ENCODE data around the gene NFIX. TPM values are rescaled to one million over a fixed set of nuclear protein-coding genes. Genes with fewer than 3 reads are reported as not detected.

Gene NFIX
- total RNA-seq, 4 donors from 2014 or later, result 39.8 to 55.8 (median 48.2) TPM

DNA sequence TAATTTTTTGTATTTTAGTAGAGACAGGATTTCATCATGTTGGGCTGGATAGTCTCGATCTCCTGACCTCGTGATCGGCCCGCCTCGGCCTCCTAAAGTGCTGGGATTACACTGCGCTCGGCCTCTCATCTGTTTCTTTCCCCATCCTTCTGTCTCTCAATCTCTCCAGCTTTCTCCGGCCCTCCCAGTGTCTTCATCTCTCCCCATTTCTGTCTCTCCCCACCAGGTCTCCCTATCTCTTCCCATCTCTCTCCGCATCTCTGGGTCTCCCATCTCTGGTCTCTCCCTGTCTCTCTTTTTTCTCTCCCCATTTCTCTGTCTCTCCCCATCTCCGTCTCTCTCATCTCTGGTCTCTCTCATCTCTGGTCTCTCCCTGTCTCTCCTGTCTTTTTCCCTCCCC, 12.2 kb upstream of the NFIX start:
- DNase-seq (ENCODE audit: low spot score in 2 of 2), result no peak
- H3K4me1 ChIP-seq, result peaks cover 0 to 34% (median 10%) of the 10 kb centered on the region in 4 donors
- H3K27ac ChIP-seq, result peak overlapping the region in 2 of 4 donors; percentile 69 to 79
- 58 to 65% methylated on average over 10 of the region's 10 CpGs for WGBS, 2 donors
- H3K4me3 ChIP-seq, result peak overlapping the region in 2 of 4 donors; percentile 19 to 41
- TF ChIP-seq CTCF (IDR thresholded peaks at IDR 0.05) (no peak), EP300 (IDR thresholded peaks at IDR 0.05) (no peak), POLR2A (IDR thresholded peaks at IDR 0.05) (no peak)
- no peaks in the 10 kb centered on the region for H3K36me3 ChIP-seq
- no peaks in the 10 kb centered on the region for H3K9me3 ChIP-seq
- H3K27me3 ChIP-seq, result no peaks in the 10 kb centered on the region

GRCh38 chr19:12983542-12984142, 11.6 kb upstream of the NFIX start:
- peak; percentile 67 to 83 for DNase-seq (ENCODE audit: low spot score in 2 of 2)
- H3K27ac ChIP-seq, result peak overlapping the region in 1 of 4 donors; percentile 79
- no peaks in the 10 kb centered on the region for H3K36me3 ChIP-seq
- no peaks in the 10 kb centered on the region for H3K9me3 ChIP-seq
- H3K4me3 ChIP-seq, result peak overlapping the region in 1 of 4 donors; percentile 41
- TF ChIP-seq POLR2A (IDR thresholded peaks at IDR 0.05), result no peak
- TF ChIP-seq EP300 (IDR thresholded peaks at IDR 0.05), result peak in 1 of 2 donors; percentile 61
- TF ChIP-seq CTCF (IDR thresholded peaks at IDR 0.05), result peak; percentile 91 to 100 (median 99)
- H3K4me1 ChIP-seq, result peaks cover 0 to 33% (median 10%) of the 10 kb centered on the region in 4 donors
- no peaks in the 10 kb centered on the region for H3K27me3 ChIP-seq
- 9 to 18% methylated on average over 25 to 50 of the region's 51 CpGs for WGBS, 2 donors

DNA sequence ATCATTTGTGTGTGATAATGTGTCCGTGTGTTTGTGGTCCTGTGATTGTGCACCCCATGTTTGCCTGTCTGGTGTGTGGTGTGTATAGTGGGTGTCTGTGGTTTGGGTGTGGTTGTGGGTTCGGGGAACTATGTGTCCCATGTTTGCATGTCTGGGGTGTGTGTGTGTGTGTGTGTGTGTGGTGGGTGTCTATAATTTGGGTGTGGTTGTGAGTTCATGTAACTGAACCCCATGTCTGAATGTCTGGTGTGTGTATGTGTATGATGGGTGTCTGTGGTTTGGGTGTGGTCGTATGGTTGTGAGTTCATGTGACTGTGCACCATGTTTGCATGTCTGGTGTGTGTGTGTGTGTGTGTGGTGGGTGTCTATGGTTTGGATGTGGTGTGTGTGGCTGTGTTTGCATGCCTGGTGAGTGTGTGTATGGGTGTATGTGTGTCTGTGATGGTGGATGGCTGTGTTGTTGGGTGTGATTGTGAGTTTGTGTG, 11.1 kb upstream of the NFIX start:
- Histone ChIP-seq H3K36me3 (no peaks in the 10 kb centered on the region), H3K27ac (peak overlapping the region in 2 of 4 donors; percentile 38 to 67), H3K4me1 (peaks cover 0 to 33% (median 10%) of the 10 kb centered on the region in 4 donors), H3K27me3 (no peaks in the 10 kb centered on the region), H3K9me3 (no peaks in the 10 kb centered on the region), H3K4me3 (no peak overlapping the region)
- no peak for DNase-seq (ENCODE audit: low spot score in 2 of 2)
- WGBS, 2 donors, result 72 to 79% methylated on average over 3 of the region's 3 CpGs
- TF ChIP-seq CTCF (IDR thresholded peaks at IDR 0.05), result no peak
- TF ChIP-seq EP300 (IDR thresholded peaks at IDR 0.05), result no peak
- TF ChIP-seq POLR2A (IDR thresholded peaks at IDR 0.05), result no peak

GRCh38 chr19:12984683-12985048, 10.6 kb upstream of the NFIX start:
- no peaks in the 10 kb centered on the region for H3K9me3 ChIP-seq
- DNase-seq (ENCODE audit: low spot score in 2 of 2), result no peak
- no peak for TF ChIP-seq EP300 (IDR thresholded peaks at IDR 0.05)
- TF ChIP-seq CTCF (IDR thresholded peaks at IDR 0.05), result no peak
- no peak for TF ChIP-seq POLR2A (IDR thresholded peaks at IDR 0.05)
- H3K4me1 ChIP-seq, result peaks cover 0 to 33% (median 10%) of the 10 kb centered on the region in 4 donors
- H3K4me3 ChIP-seq, result no peak overlapping the region
- no peaks in the 10 kb centered on the region for H3K27me3 ChIP-seq
- whole genome bisulfite sequencing, 2 donors, result 9 to 28% methylated on average over 4 to 8 of the region's 10 CpGs
- no peaks in the 10 kb centered on the region for H3K36me3 ChIP-seq
- peak overlapping the region in 3 of 4 donors; percentile 1 to 67 (median 38) for H3K27ac ChIP-seq

DNA sequence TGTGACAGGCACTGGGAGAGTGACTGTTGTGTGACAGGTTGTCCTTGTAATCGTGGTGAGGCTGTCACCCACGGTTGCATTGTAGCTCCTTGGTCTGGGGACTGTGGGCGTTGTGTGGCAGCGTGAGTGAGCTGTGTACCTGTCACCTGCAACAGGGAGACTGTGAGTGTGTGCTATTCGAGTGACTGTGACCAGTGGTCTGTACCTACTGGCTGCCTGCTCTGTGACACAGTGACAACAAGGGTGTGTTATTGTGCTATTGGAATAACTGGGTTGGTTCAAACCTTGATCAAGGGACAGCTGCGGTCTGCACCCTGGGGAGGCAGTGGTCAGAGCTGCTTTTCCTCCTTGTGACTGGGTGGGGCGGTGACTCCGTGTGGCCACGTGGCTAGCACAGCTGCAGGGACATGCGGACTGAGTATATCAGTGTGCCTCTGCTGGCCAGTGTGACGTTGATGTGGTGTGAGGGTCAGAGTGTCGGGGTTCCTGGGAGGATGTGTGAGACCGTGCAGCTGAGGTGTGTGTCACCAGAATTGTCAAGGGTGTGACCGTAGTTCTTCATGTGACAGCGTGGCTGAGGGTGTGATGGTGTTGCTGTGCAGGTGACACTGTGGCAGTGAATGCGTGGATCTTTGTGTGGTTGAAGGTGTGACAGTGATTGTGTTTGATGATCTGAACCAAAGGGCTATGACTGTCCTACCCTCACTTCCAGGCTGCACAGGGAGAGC, 10.1 kb upstream of the NFIX start:
- H3K27ac ChIP-seq, result peak overlapping the region; percentile 38 to 78 (median 51)

More for the DNA sequence above, 10.1 kb upstream of the NFIX start:
- Histone ChIP-seq H3K4me3 (no peak overlapping the region), H3K27me3 (no peaks in the 10 kb centered on the region), H3K9me3 (no peaks in the 10 kb centered on the region), H3K4me1 (peaks cover 0 to 33% (median 10%) of the 10 kb centered on the region in 4 donors), H3K36me3 (no peaks in the 10 kb centered on the region)
- 50 to 53% methylated on average over 13 to 16 of the region's 16 CpGs for WGBS, 2 donors
- TF ChIP-seq CTCF (IDR thresholded peaks at IDR 0.05) (no peak), EP300 (IDR thresholded peaks at IDR 0.05) (peak; percentile 32 to 55), POLR2A (IDR thresholded peaks at IDR 0.05) (peak in 1 of 2 donors; percentile 23)
- peak; percentile 73 to 80 for DNase-seq (ENCODE audit: low spot score in 2 of 2)

Data from tibial nerve (tissue), 4 donors.